Measurements from ENCODE around the gene KCNK5.

DNA sequence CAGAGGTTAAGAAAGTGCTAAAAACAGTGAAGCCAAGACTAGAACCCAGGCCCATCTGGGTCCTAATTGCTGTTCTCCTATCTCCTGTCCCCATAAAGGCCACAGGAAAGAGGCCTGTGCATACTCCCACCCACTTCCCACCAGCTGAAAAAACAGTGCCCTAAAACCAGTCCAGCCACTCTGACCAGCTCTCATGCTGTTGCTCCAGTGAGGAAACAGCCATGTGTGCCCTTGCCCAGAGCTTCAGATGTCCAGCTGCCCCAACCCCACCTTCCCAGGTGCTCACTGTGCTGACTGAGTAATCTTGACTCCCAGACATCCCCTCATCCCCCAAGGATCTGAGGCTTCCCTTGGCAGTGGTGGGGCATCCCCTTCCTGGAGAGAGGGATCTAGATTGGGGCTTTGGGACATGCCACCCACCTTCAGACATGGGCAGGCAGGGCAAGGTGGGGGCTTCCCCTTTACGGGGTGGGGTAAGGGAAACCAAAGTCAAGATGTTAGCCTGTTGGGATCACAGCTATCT lies 28.7 kb downstream of the KCNK5 start:
- TF ChIP-seq, protein P1, sequence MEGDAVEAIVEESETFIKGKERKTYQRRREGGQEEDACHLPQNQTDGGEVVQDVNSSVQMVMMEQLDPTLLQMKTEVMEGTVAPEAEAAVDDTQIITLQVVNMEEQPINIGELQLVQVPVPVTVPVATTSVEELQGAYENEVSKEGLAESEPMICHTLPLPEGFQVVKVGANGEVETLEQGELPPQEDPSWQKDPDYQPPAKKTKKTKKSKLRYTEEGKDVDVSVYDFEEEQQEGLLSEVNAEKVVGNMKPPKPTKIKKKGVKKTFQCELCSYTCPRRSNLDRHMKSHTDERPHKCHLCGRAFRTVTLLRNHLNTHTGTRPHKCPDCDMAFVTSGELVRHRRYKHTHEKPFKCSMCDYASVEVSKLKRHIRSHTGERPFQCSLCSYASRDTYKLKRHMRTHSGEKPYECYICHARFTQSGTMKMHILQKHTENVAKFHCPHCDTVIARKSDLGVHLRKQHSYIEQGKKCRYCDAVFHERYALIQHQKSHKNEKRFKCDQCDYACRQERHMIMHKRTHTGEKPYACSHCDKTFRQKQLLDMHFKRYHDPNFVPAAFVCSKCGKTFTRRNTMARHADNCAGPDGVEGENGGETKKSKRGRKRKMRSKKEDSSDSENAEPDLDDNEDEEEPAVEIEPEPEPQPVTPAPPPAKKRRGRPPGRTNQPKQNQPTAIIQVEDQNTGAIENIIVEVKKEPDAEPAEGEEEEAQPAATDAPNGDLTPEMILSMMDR (IDR thresholded peaks at IDR 0.05; ENCODE audit: low read depth, low read length, missing input control): no peak
- TF ChIP-seq, protein P2, sequence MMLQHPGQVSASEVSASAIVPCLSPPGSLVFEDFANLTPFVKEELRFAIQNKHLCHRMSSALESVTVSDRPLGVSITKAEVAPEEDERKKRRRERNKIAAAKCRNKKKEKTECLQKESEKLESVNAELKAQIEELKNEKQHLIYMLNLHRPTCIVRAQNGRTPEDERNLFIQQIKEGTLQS (IDR thresholded peaks at IDR 0.05): no peak
